Neural progenitor cell (in vitro differentiated cells): ENCODE results near the gene PYROXD2.

Source experiments
- CTCF ChIP-seq: fragments of 200-600 bp; sonication (generic); IDR thresholded peaks from 2 replicates; pipeline ENCODE4 v1.5.1; 2017; ENCODE audit warnings: antibody characterized with exemption, mild to moderate bottlenecking
- EZH2 ChIP-seq: fragments of 200-600 bp; sonication (generic); IDR thresholded peaks from 2 replicates; pipeline ENCODE4 v1.6.1; 2017; ENCODE audit warnings: antibody characterized with exemption, mild to moderate bottlenecking, moderate library complexity

DNA sequence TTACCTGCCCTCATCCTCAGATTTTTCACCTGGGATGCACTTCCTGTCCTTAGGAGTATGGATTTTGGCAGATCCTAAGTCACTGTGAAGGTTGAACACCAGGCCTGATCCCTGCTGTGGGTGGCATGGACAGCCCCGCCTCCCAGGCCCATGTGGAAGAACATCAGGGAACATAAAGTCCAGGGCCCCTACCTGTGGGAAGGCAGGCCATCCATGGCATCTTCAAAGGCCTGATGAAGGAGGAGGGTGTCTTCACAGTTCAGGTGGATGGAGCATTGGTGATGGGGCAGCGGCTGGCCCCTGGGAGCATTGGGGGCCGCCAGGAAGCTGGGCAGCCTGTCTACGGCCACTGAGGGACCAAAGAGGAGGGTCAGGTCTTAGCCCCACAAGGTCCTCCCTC is 24.6 kb downstream of the PYROXD2 start:
- no peak for TF ChIP-seq CTCF
- no peak for TF ChIP-seq EZH2
